HL-60/S4 treated with phorbol 12-myristate 13-acetate at 8.2 ng/mL for 4 days and 3 days (cell line): ENCODE data around the gene CEP85L.

ENCODE experiments used
- in situ Hi-C: fragments of 300-500 bp; cut with MboI; formaldehyde crosslinking; loops from 2 replicates; pipeline ENCODE4 v1.15.0; 2022; ENCODE audit warnings: low sequenced_read_pairs

Gene CEP85L

GRCh38 chr6:118580585-118581419, 70.6 kb downstream of the CEP85L start:
- in situ Hi-C loops = no loop called here

GRCh38 chr6:118579786-118580185, 71.6 kb downstream of the CEP85L start:
- in situ Hi-C loops = no loop called here

- in situ Hi-C loops = no loop called here
These were observed 72.8 kb downstream of the CEP85L start for GRCh38 chr6:118578617-118579016.

- in situ Hi-C loops = no loop called here
These were observed 73.4 kb downstream of the CEP85L start for GRCh38 chr6:118577972-118578371.

GRCh38 chr6:118574051-118574865, 77.1 kb downstream of the CEP85L start:
- in situ Hi-C loops = no loop called here

- in situ Hi-C loops = no loop called here
These were observed 80.3 kb downstream of the CEP85L start for GRCh38 chr6:118571121-118571520.

- in situ Hi-C loops = no loop called here
These were observed 81.9 kb downstream of the CEP85L start for GRCh38 chr6:118569498-118569897.

- in situ Hi-C loops = no loop called here
These were observed 83.4 kb downstream of the CEP85L start for GRCh38 chr6:118567974-118568373.

GRCh38 chr6:118565311-118565960, 86.0 kb downstream of the CEP85L start:
- in situ Hi-C loops = no loop called here

GRCh38 chr6:118562959-118563358, 88.4 kb downstream of the CEP85L start:
- in situ Hi-C loops = no loop called here

GRCh38 chr6:118562248-118562647, 89.1 kb downstream of the CEP85L start:
- in situ Hi-C loops = no loop called here

GRCh38 chr6:118559659-118560058, 91.7 kb downstream of the CEP85L start:
- in situ Hi-C loops = no loop called here

- in situ Hi-C loops = no loop called here
These were observed 92.8 kb downstream of the CEP85L start for GRCh38 chr6:118558464-118559217.

GRCh38 chr6:118554698-118555097, 96.7 kb downstream of the CEP85L start:
- in situ Hi-C loops = no loop called here

- in situ Hi-C loops = no loop called here
These were observed 98.3 kb downstream of the CEP85L start for GRCh38 chr6:118553132-118553531.

- in situ Hi-C loops = no loop called here
These were observed 100.0 kb downstream of the CEP85L start for GRCh38 chr6:118551063-118552053.

- in situ Hi-C loops = no loop called here
These were observed 102.8 kb downstream of the CEP85L start for GRCh38 chr6:118548613-118549012.

- in situ Hi-C loops = no loop called here
These were observed 103.3 kb downstream of the CEP85L start, which contains the start of gene PLN for GRCh38 chr6:118548136-118548535. Gene PLN, plus strand, starts transcription at chr6:118548296. Its CDS starts 10,626 bp downstream, at chr6:118558922.

GRCh38 chr6:118546880-118547218, 104.5 kb downstream of the CEP85L start:
- in situ Hi-C loops = no loop called here
